SK-N-MC (cell line): ENCODE measurements around the gene GANC.

Source experiments
- EZH2 ChIP-seq: fragments of 200-600 bp; sonication (generic); IDR thresholded peaks from one replicate; pipeline ENCODE4 v1.6.1; 2017; ENCODE audit warnings: antibody characterized with exemption
- FOXP2 ChIP-seq: optimal IDR thresholded peaks from 2 replicates; pipeline ENCODE3; 2011; ENCODE audit warnings: mild to moderate bottlenecking, moderate library complexity; ENCODE audit not compliant: insufficient read depth; ENCODE audit errors: extremely low read length, control extremely low read depth
- POLR2AphosphoS5 ChIP-seq: IDR thresholded peaks from 2 replicates; pipeline ENCODE4 v1.6.1; 2012; ENCODE audit warnings: mild to moderate bottlenecking, low read depth, low read length, borderline replicate concordance

GRCh38 chr15:42273900-42274701 is 1.1 kb downstream of the GANC start:
- TF ChIP-seq EZH2 (no peak), POLR2AphosphoS5 (no peak), FOXP2 (no peak)
